ENCODE data around the gene EXOC3L4.

EXOC3L4 gene

DNA sequence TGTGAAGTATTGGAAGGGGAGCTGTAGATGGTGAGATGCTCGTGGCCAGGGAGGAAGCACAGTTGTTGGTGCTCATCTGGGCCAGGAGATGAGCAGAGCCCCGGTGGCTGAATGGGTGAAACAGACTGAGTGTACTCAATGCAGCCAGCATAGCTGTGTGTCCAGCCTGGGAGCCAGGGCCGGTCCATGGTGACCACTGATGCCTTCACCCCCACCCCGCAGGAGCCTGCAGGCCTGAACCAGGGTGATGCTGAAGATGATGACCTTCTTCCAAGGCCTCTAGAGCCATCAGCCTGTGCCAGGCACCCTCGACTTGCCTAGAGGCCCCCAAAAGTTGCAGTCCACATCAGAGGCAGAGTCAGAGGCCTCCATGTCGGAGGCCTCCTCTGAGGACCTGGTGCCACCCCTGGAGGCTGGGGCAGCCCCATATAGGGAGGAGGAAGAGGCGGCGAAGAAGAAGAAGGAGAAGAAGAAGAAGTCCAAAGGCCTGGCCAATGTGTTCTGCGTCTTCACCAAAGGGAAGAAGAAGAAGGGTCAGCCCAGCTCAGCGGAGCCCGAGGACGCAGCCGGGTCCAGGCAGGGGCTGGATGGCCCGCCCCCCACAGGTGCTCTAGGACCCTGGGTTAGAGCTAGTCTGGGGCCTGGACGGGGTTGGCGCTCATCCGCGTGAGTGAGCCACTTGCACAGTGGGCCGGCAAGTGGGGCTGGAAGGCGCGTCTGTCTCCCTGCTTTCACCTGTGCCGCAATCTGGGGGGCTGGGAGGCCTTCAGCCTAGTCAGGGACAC, 31.8 kb downstream of the EXOC3L4 start:
- Histone ChIP-seq H3K9ac (ENCODE audit: low read length) (no peak overlapping the region), H3K4me1 (ENCODE audit: low read length) (peaks cover 5% of the 10 kb centered on the region; the same call in 1 of the 2 replicates), H2AFZ (ENCODE audit: low read depth, low read length) (no peak overlapping the region), H4K20me1 (ENCODE audit: insufficient read depth, low read length) (no peaks in the 10 kb centered on the region), H3K4me2 (ENCODE audit: low read length) (no peak overlapping the region), H3K9me3 (ENCODE audit: insufficient read depth, low read length) (no peaks in the 10 kb centered on the region), H3K27ac (ENCODE audit: low read length) (no peak overlapping the region), H3K79me2 (ENCODE audit: low read length) (no peaks in the 10 kb centered on the region), H3K4me3 (ENCODE audit: low read length) (no peak overlapping the region), H3K36me3 (replicated peaks; ENCODE audit: low read depth, low read length) (no peaks in the 10 kb centered on the region), H3K27me3 (ENCODE audit: low read depth, low read length) (no peaks in the 10 kb centered on the region)
- TF ChIP-seq, protein P1, sequence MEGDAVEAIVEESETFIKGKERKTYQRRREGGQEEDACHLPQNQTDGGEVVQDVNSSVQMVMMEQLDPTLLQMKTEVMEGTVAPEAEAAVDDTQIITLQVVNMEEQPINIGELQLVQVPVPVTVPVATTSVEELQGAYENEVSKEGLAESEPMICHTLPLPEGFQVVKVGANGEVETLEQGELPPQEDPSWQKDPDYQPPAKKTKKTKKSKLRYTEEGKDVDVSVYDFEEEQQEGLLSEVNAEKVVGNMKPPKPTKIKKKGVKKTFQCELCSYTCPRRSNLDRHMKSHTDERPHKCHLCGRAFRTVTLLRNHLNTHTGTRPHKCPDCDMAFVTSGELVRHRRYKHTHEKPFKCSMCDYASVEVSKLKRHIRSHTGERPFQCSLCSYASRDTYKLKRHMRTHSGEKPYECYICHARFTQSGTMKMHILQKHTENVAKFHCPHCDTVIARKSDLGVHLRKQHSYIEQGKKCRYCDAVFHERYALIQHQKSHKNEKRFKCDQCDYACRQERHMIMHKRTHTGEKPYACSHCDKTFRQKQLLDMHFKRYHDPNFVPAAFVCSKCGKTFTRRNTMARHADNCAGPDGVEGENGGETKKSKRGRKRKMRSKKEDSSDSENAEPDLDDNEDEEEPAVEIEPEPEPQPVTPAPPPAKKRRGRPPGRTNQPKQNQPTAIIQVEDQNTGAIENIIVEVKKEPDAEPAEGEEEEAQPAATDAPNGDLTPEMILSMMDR (IDR thresholded peaks at IDR 0.05; ENCODE audit: low read depth, low read length) = no peak

DNA sequence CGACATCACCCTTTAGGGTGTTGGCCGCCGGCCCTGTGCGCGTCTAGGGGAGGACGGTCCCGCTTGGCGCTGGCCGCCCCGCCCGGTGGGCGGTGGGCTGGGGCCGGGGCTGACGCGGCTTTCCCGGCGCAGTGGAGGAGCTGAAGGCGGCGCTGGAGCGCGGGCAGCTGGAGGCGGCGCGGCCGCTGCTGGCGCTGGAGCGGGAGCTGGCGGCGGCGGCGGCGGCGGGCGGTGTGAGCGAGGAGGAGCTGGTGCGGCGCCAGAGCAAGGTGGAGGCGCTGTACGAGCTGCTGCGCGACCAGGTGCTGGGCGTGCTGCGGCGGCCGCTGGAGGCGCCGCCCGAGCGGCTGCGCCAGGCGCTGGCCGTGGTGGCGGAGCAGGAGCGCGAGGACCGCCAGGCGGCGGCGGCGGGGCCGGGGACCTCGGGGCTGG, 32.4 kb downstream of the EXOC3L4 start:
- no peak overlapping the region for H3K4me3 ChIP-seq (ENCODE audit: low read length)
- no peaks in the 10 kb centered on the region for H3K27me3 ChIP-seq (ENCODE audit: low read depth, low read length)
- H3K9me3 ChIP-seq (ENCODE audit: insufficient read depth, low read length) = no peaks in the 10 kb centered on the region
- H3K9ac ChIP-seq (ENCODE audit: low read length) = no peak overlapping the region
- H4K20me1 ChIP-seq (ENCODE audit: insufficient read depth, low read length) = no peaks in the 10 kb centered on the region
- no peaks in the 10 kb centered on the region for H3K36me3 ChIP-seq (replicated peaks; ENCODE audit: low read depth, low read length)
- TF ChIP-seq EZH2phosphoT487 (IDR thresholded peaks at IDR 0.05; ENCODE audit: low read depth) = no peak
- TF ChIP-seq, protein P1 (IDR thresholded peaks at IDR 0.05; ENCODE audit: low read depth, low read length) = no peak
- H3K4me1 ChIP-seq (ENCODE audit: low read length) = peaks cover 5% of the 10 kb centered on the region; the same call in 1 of the 2 replicates
- H3K4me2 ChIP-seq (ENCODE audit: low read length) = no peak overlapping the region
- no peak overlapping the region for H2AFZ ChIP-seq (ENCODE audit: low read depth, low read length)
- H3K27ac ChIP-seq (ENCODE audit: low read length) = no peak overlapping the region
- H3K79me2 ChIP-seq (ENCODE audit: low read length) = no peaks in the 10 kb centered on the region

DNA sequence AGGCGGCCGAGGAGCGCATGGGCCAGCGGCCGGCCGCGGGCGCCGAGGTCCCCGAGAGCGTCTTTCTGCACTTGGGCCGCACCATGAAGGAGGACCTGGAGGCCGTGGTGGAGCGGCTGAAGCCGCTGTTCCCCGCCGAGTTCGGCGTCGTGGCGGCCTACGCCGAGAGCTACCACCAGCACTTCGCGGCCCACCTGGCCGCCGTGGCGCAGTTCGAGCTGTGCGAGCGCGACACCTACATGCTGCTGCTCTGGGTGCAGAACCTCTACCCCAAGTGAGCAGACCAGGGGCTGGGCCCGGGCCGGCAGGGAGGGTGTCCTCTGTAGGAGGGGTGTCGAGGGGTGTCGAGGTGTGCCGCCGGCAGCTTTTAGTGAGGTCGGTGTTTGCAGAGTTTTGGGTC, 32.8 kb downstream of the EXOC3L4 start:
- no peak overlapping the region for H3K9ac ChIP-seq (ENCODE audit: low read length)
- H3K4me2 ChIP-seq (ENCODE audit: low read length) = no peak overlapping the region

DNA sequence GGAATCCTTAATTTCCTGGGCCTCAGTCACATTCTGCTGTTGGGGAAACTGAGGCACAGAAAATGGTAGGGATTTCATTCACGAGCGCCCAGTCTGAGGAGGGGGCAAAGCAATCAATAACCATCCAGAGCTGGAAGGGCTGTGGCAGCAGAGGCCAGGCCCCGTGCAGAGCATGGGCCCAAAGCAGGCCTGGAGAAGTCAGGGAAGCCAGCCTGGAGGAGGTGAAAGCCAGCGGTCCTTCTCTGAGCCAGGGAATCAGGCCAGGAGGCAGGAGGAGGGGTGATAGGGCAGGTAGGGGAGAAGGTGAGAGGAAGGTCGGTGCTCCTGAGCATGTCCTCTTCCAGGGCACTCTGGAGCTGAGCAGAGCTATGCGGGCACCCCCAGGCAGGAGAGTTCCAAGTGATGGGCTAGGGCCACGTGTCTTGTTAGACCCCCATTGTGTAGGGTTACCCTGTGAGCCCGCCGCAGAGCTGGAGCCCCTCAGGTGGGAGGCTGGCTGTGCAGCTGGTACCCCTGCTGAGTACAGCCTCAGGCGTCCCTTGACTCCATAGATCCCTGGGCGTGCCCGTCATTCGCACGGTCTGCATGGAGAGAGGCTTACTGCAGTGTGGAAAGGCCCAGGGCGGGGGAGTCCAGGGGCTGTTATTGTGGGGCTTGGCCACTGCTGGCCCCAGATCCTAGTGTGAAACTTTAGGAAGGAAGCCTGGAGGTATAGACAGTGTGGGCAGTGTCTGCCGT, 33.5 kb downstream of the EXOC3L4 start:
- Histone ChIP-seq H3K79me2 (ENCODE audit: low read length) (no peaks in the 10 kb centered on the region), H3K27me3 (ENCODE audit: low read depth, low read length) (no peaks in the 10 kb centered on the region), H3K27ac (ENCODE audit: low read length) (no peak overlapping the region), H3K36me3 (replicated peaks; ENCODE audit: low read depth, low read length) (no peaks in the 10 kb centered on the region), H3K4me2 (ENCODE audit: low read length) (no peak overlapping the region), H3K9me3 (ENCODE audit: insufficient read depth, low read length) (no peaks in the 10 kb centered on the region), H3K9ac (ENCODE audit: low read length) (no peak overlapping the region), H3K4me3 (ENCODE audit: low read length) (no peak overlapping the region), H2AFZ (ENCODE audit: low read depth, low read length) (no peak overlapping the region), H4K20me1 (ENCODE audit: insufficient read depth, low read length) (no peaks in the 10 kb centered on the region), H3K4me1 (ENCODE audit: low read length) (no peaks in the 10 kb centered on the region)
- TF ChIP-seq EZH2phosphoT487 (IDR thresholded peaks at IDR 0.05; ENCODE audit: low read depth) = no peak
- TF ChIP-seq, protein P1 (IDR thresholded peaks at IDR 0.05; ENCODE audit: low read depth, low read length) = no peak

More for the DNA sequence above, 32.8 kb downstream of the EXOC3L4 start:
- no peak for TF ChIP-seq EZH2phosphoT487 (IDR thresholded peaks at IDR 0.05; ENCODE audit: low read depth)
- TF ChIP-seq, protein P1 (IDR thresholded peaks at IDR 0.05; ENCODE audit: low read depth, low read length) = no peak
- Histone ChIP-seq H3K4me1 (ENCODE audit: low read length) (peaks cover 4% of the 10 kb centered on the region; the same call in 1 of the 2 replicates), H3K4me3 (ENCODE audit: low read length) (no peak overlapping the region), H3K79me2 (ENCODE audit: low read length) (no peaks in the 10 kb centered on the region), H3K36me3 (replicated peaks; ENCODE audit: low read depth, low read length) (no peaks in the 10 kb centered on the region), H3K9me3 (ENCODE audit: insufficient read depth, low read length) (no peaks in the 10 kb centered on the region), H3K27me3 (ENCODE audit: low read depth, low read length) (no peaks in the 10 kb centered on the region), H3K27ac (ENCODE audit: low read length) (no peak overlapping the region), H2AFZ (ENCODE audit: low read depth, low read length) (no peak overlapping the region), H4K20me1 (ENCODE audit: insufficient read depth, low read length) (no peaks in the 10 kb centered on the region)

Data from OCI-LY3 (cell line).